Activated T-cell treated with anti-CD3 and anti-CD28 coated beads, Interleukin-2, amount 50 U/mL, for 48 hours (primary cell): Measurements from ENCODE around the gene TUBA4A.

Source experiments
- DNase-seq, 2 experiments: peaks; one replicate each; pipeline ENCODE4 v3.0.0-alpha.2; 2020

Gene TUBA4A

DNA sequence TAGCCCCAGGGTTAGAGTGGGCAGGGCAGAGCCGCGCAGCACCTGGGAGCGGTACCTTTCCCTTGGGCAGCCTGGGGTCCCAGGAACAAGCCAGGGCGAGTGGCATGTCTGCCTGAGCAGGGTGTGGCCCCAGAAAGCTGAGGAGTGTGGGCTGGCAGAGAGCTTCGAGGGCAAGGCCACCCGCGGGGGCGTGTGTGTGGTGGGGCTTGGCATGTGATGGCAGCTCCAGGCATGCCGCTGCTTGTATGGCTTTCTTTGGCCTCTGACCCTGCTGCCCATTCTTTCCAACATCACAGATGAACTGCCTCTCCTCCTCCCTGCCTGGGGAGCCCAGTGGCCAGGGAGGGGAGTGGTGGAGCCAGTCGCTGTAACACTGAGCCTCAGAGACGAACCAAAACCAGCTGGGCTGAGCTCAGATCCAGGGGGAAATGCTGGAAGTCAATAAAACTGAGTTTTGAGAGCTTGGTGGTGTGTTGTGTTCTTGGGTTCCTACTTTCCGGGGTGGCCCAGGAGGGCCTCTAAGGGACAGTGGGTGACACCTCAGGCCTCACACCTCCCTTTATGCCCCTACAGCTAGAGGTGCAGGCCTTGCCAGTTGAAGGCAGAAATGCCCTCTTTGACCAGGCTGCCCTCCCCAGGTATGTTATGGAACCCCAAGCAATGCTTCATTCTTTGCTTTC lies 32.9 kb upstream of the TUBA4A start:
- no peak for DNase-seq

DNA sequence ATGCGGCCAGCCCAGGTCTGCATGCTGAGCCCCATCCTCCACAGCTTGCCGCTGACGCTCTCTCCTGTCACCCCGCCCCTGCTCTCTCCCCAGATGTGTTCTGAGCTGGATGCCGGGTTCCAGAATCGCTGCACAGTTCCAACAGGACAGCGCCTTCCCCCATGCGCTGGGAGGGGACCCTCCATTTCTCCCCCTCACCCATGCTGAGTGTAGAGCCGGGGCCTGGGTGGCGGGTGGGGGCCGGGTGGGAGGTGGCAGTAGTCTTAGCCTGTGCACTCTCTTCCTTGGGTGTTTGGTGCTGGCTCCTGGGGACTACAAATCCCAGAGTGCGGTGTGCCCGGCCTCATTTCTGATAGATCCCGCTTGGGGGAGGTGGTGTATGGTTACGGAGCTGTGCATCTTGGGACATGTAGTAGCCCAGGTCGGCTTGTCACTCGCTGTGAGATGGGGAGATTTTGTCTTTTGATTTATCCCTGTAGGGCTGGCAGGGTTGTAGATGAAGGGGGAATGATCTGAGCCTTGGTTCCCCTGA lies 32.2 kb upstream of the TUBA4A start:
- DNase-seq: no peak

DNA sequence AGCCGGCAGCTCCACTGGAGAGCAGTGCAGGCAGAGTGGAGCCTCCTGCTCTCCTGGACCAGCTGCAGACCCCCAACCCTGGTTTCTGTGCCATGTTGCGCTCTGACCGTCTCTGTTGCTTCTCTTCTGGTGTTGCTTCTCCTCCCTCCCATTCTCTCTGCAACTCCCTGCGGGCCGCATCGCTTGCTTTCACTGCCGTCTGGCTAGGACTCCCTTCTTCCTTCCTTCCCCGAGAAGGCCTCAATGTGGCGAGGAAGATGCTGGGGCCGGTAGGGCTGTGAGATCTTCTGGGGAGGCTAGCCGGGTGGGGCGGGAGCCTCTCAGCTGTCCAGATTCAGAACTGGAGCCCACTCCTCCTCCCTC lies 31.6 kb upstream of the TUBA4A start:
- DNase-seq: no peak

DNA sequence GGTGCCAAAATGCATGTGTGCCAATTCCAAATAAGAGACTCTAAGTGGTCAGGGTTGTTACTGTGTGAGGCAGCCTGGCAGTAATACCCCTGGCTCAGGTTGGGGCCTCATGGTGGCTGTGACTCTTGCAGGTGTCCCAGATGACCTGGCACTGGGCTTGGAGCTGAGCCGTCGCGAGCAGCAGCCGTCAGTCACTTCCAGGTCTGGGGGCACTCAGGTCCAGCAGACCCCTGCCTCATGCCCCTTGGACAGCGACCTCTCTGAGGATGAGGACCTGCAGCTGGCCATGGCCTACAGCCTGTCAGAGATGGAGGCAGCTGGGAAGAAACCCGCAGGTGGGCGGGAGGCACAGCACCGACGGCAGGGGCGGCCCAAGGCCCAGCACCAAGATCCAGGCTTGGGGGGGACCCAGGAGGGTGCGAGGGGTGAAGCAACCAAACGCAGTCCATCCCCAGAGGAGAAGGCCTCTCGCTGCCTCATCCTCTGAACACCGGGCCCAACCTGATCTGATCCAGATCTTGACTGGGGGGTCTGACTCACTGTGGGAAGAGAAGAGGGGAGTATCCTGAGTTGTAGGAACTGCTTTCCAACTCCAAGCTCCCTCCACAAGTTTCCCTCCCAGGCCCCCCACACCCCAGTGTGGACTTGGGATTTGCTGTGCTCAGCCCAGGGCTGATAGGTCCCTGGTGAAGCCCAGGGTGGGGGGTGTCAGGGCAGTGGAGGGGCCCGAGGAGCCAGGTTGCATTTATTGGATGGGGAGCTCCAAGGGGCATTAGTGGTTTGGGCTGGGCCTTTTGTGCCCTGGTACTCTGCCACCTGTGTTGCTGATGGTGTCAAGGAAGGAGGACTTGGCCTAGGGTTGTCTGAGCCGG lies 31.0 kb upstream of the TUBA4A start:
- no peak for DNase-seq

DNA sequence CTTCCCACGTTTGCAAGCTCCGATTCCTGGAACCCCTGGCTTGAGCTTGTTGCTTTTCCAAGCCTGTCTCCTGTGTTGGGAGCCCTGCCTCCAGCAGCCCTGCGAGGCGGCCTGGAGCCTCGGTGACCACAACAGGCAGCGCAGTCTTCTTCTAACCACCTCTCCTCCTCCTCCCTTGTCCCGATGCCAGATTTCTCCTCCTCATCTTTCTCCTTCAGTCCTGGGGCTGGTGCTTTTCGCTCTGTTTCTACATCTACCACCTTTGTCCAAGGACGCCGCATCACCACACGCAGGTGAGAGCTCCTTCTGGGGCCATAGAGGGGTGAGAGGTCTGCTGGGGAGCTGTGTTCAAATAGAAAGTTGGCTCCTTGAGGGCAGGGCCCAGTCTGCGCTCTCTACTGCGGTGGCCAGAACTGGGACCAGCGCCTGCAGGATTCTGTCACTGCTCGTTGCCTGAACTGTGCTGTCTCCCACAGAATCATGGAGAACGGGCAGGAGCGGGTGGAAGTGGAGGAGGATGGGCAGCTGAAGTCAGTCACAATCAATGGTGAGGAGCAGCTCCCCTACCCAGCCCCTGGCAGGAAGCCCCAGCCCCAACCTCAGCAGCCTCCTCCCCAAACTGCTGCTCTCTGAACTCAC lies 29.3 kb upstream of the TUBA4A start:
- DNase-seq: no peak

DNA sequence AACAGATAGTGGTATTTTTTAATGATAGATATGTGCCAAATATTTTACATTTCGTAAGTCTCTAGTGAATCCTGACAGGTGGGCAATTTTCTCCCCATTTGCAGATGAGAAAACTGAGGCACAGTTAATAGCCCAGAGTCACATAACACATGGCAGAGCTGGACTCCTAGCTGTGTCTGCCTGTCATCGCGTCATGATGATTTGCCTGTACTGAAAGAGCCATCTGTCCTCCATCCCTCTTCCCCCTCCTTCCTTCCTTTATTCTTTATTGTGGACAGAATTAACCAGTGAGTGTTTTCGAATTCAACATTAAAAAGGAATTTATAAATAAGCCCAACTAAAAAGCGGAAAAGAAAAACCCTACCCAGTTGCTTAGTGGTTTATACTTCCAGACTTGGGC lies 28.7 kb upstream of the TUBA4A start:
- no peak for DNase-seq

DNA sequence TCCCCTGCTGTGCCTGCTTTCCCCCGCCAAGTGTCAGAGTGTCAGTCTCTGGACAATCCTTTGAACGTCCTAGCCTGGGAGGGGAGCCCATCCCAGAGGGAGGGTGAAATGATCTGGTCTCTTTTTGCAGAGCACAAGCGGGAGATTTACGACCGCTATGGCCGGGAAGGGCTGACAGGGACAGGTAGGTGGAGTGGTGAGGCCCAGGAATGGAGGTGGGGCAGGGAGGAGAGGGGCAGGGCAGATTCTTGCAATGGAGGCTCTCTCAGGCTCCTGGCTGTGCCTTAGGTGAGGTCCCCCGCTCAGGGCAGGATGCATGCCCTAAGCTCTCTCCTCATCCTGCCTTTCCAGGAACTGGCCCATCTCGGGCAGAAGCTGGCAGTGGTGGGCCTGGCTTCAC lies 27.9 kb upstream of the TUBA4A start:
- DNase-seq: no peak

DNA sequence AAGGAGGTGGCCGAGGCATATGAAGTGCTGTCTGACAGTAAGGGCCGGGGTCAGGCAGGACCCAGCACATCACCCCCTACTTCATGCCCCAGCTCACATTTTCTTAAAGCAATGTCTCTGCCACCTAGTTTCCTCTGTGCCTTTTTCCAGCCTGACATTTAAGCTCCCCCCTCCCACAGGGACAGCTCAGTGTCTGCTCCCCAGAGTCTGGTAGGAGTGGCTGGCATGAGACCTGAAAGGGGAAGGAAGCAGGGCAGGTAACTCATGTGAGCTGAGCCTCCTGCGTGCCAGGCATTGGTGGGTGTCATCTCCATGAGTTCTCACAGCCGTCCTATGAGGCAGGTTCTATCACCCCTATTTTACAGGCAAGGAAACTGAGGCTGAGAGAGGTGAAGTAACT lies 26.9 kb upstream of the TUBA4A start:
- no peak for DNase-seq

DNA sequence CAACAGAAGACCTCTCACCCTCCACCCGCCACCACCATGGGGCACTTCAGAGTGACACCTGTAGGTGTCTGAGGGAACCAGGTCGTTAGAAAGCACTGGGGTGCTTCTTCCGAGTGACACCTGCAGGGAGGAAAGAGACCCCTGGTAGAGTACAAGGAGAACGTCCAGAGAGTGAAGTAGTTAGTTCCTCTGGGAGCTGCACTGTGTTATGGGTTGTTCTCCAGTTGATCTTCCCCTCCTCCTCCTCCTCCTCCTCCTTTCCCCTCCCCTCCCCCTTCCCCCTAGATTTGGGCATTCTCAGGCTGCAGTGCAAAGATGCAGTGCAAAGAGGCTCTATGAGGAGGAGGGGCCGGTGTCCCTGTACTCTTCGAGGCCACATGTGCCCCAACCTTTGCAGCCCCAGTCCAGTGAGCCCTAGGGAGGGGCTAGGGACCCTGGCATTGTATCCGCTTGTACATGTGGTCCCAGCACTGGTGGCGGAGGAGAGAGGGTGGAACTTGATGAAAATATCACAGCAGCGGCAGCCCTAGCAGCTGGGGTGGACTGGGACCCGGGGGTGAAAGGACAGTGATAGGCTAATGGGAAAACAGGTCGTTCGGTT lies 26.3 kb upstream of the TUBA4A start:
- no peak for DNase-seq

DNA sequence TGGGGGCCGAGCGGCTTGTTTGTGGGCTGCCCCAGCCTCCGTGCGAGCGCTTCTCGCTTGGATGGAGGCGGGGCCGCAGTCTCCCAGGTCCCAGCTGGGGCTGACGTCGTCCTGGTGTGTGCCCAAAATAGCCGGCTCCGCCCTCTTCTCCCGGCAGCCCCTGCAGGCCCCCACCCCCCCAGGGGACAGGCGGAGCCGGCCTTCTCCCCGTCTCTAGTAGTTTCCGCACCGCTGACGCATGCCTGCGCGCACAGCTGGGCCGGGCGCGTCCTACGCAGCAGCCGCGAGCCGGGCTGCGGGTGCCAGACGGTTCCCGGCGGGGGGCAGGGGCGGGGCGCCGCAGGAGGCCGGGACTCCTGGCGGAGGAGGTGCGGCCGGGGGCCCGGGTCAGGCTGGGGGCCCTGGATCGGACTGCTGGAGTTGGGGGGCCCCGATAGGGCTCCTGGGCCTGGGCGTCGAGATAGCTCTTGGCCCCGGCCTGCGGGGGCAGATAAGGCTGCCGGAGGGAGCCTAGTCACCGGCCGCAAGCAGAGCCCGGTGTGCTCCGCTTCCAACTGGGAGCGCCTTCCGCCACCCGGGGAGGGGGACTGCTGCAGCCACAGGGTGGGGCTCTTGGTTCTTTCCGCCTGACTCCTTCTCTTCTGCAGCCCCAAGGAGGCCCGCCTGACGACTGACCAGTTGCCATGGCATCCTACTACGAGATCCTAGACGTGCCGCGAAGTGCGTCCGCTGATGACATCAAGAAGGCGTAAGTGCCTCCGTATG lies 25.6 kb upstream of the TUBA4A start, which contains the start of gene DNAJB2:
DNAJB2 (plus strand) TSS at position 216 of the 765 bp plus-strand sequence; CDS start at position 684, 468 bp downstream.
- DNase-seq: peak; percentile 98 to 99

DNA sequence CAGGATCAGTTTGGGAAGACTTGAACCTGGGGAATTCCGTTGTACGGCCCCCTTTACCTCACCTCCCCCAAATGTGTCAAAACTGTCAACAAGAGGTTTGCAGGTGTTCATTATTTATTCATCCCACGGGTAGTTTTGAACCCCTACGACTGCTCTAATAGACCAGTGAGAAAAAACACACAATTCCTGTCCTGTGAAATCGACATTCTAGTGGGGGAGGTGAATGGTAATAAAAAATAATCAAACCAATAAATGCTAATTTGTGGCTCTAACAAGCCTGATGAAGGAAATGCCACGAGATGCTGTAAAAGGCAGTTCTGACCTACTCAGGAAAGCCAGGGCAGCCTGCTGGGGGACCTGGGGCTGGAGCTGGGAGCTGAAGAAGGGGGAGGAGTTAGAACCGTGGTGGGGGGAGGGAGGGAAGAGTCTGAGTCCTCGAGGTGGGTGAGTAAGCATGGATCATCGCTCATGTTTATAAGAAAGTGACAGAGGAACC lies 25.0 kb upstream of the TUBA4A start:
- no peak for DNase-seq

DNA sequence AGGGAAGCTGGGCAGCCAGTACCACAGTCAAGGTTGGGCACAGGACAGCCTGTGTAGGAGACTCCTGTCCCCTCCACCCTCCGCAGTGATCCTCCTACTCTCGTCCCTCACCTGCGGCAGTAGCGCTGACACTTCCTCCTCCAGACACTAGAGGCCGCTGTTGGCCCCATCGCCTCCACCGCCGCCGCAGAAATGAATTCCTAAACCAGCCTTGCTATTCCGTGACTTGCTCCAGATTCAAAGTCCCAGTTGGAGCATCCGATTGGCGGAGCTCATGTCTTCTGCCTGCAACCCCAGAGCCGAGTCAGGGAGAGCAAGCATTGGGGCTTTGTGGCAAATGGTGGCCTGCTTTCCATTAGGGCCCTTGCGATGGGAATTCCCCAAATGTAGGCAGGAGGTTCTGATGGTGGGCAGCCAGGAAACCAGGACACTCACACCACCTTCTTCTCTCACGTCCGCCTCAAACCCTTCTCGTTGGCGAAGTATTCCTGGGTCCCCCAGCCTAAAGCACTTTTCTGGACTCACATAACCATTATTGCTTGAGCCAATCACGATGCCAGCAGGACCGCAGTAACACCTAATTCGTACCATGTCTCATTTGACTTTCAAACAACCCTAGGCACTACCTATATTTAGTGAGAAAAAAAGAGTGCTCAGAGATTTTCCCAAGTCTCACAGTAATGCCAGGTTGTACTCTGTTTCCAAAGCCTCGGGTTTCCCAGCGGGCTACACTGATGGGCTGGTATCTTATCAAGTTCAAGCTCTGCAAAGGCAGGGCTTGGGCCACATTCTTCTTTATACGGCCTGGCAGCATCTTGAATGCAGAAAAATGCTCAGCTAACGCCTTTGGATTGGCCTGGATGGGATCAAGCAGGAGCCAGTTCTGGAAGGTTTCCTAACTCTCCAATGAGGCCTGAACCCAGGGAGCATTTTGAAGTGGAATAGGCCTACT lies 24.3 kb upstream of the TUBA4A start:
- DNase-seq: peak; percentile 89 to 90

DNA sequence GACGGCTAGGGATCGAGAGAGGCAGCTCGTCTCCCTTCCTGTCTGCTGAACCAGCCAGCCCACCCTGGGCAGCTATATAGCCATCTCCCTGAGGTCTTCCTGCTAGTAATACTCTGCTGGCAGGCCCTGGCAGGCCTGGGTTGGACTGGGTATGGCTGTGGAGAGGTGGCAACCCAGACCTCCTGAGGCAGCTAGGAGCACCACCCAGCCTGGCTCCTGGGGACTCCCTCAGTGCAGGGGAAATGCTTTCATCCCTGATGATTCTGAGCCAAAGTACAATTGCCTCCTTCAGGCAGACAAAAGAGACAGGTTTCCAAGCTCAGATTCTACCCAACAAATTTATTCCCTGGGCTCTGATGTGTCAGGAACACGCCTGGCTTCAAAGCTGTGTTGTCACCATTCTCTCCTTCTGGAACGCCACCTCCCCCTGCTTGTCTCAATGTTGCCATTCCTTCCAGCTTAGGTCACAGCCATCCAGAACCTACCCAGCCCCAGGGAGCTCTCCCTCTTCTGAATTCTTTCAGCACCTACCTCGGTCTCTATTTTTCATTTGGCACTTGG lies 20.7 kb upstream of the TUBA4A start:
- DNase-seq: no peak

DNA sequence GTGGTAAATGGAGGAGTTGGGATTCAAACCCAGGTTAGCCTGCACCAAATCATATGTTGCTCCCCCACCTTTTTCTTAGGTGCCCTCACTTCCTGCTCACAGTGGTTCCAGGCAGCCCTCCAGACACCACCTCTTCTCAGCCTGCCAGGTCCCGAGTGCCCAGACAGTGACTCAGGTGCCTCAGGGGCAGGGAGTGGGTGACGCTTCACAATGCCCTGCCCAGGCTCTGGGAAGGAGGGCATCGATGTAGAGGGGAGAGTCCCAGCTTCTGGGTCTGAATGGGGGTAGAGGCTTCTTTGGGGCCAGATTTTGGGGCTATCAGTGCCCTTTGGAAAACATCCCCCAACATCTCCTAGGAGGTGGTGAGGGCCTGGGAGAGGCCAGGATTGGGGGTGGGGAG lies 20.2 kb upstream of the TUBA4A start:
- no peak for DNase-seq

DNA sequence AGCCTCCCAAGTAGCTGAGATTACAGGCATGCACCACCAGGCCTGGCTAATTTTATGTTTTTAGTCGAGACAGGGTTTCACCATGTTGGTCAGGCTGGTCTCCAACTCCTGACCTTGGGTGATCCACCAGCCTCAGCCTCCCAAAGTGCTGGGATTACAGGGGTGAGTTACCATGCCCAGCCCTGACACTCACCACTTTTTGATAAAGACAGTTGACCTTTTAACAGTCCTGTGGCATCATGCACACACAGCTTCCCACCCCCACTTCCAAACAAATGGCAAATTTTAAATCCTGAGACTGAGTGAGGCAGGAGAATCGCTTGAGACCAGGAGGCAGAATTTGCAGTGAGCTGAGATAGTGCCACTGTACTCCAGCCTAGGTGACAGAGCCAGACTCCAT lies 19.3 kb upstream of the TUBA4A start:
- no peak for DNase-seq

DNA sequence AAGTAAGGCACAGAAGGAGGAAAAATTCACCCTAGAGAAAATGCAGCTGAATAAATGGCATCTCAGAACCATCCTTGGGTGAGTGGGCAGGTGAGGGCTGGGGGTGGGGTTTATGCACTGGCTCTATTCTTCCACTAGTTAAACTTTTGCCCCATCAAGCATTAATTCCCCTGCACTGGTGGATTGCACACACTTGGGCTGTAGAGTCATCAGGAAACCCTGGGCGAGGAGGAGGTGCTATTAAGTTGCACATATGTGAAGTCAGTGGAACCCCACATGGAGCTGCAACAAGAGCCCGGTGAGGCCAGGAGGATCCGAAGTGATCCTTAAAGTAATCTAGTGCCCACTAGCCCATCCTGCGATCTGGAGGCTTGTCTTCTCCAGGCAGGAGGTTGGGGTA lies 18.6 kb upstream of the TUBA4A start:
- DNase-seq: no peak

DNA sequence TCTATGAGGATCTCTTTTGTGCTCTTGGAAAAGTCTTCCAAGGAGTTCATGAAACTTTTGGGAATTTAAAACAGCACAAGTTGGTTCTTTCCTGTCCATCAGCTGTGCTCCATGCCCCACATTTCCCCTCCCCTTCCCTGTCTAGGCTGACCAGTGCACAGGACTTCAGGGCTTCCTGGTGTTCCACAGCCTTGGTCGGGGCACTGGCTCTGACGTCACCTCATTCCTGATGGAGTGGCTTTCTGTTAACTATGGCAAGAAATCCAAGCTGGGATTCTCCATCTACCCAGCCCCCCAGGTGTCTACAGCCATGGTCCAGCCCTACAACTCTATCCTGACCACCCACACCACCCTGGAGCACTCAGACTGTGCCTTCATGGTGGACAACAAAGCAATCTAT lies 17.3 kb upstream of the TUBA4A start:
- DNase-seq: no peak

DNA sequence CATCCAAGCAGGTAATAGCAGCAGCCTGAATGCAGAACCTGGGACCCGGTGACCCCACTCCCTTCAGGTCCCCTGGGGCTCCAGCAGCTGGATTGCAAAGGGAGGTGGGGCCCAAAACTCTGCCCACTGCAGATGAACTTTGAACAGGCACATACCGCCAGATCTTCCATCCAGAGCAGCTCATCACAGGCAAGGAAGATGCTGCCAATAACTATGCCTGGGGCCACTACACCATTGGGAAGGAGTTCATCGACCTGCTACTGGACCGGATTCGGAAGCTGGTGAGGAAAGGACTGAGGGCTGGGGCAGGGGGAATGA lies 16.3 kb upstream of the TUBA4A start:
- DNase-seq: no peak

DNA sequence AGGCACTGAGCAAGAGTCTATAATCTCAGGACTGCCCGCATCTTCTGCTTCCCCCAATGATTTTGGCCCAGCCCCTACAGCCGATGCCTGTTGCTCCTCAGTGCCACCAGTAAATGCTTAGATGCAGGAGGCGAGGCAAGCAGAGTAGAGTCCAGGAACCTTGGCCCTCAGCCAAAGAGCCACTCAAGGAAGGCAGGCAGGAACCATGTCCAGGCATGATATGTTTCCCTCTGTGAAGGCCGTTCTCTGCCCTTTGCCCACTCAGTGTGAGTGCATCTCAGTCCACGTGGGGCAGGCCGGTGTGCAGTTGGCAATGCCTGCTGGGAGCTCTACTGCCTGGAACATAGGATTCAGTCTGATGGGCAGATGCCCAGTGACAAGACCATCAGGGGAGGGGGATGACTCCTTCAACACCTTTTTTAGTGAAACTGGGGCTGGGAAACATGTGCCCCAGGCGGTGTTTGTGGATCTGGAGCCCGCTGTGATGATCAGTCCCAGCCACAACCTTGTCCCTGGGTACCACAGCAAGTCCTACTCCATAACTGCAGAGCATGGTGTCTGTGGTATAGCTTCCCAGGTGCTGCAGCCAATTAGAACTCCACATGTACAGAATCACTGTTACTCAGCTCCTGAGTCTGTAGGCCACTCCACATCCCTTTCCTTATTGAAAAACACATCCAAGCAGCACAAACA lies 15.8 kb upstream of the TUBA4A start:
- DNase-seq: no peak

DNA sequence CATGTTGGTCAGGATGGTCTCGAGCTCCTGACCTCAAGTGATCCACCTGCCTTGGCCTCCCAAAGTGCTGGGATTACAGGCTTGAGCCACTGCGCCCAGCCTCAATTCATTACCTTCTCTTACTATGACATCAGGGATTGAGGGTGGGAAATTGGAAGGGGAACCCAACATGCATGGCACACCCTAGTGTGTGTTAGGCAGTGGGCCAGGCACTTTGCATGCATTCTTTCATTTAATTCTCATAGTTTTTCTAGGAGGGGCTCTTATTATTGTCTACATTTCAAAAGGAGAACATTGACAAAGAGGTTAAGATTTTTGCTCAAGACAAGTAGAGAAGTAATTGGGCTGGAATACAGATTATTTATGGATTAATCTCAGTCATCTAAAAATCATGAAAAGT lies 14.6 kb upstream of the TUBA4A start:
- no peak for DNase-seq
